GM18873 (cell line): ENCODE data around the gene TM9SF2.
A peak's percentile ranks its signal among the peaks of the same experiment; 100 is the strongest.

Source experiments
- ATAC-seq: cut with Tn5 transposase; IDR thresholded peaks from one replicate; pipeline ENCODE4 v1.9.1; 2021; ENCODE audit warnings: mild to moderate bottlenecking, moderate library complexity, moderate number of reproducible peaks; ENCODE audit not compliant: unreplicated experiment, low FRiP score

The TM9SF2 gene

DNA sequence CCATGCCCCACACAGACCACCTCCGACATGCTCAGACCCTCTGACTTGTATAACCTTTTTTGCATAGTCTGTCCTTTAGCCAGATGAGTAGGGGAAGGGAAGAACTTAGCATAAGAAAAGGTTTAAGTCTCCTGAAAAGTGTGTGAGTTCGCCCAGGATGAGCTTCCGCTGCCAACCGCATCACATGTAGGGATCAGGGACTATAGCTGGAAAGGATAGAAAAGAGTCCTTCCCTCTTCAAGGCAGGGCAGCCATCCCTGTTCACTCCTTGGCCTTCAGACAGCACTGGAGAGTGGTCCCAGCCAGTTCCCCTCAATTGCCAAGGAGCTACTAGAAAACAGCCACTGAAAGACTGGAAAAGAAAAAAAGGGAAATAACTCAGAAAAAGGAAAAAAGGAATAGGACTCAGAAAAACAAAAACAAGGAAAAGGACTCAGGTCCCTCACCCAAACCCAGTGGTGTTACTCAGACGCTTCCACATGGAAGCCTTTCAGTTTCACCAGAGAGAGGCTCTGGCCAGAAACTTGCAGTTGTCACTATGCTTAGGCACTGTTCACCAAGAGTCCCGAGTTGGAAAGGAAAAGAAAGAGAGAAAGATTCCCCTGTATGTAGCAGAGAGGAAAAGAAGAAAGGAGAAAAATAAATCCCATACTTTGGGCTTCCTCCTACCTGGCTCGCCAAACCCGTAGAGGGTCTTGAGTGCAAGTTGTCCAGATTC is 5.6 kb upstream of the TM9SF2 start:
- no peak for ATAC-seq

DNA sequence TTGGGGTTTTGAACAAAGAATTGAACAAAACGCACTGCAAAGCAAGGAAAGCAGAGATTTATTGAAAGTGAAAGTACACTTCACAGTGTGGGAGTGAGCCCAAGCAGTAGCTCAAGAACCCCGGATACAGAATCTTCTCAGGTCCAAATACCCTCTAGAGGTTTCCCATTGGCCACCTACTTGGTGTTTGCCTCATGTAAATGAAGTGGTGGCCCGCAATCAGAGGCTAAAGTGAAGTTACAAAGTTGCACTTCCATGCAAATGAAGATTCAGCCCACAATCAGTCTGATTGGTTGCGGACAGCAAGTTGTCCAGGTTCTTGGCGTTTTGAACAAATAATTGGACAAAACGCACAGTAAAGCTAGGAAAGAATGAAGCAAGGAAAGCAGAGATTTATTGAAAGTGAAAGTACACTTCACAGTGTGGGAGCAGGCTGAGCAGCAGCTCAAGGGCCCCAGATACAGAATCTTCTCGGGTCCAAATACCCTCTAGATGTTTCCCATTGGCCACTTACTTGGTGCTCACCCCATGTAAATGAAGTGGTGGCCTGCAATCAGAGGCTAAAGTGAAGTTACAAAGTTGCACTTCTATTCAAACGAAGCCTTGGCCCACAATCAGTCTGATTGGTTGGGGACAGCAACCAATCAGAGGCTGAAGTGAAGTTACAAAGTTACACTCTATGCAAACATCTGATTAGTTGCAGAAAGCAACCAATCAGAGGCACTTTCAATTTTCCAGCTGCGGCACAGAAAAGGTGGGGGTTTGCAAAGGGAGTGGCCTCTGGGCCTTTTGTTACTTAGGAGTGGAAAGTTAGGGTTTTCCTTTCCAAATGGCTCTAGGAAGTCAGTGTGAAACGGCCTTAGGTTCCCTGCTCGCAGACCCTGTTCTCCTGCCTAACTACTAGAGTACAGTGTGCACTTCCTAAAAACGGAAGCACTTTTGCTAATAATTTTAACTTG is 4.8 kb upstream of the TM9SF2 start:
- no peak for ATAC-seq

DNA sequence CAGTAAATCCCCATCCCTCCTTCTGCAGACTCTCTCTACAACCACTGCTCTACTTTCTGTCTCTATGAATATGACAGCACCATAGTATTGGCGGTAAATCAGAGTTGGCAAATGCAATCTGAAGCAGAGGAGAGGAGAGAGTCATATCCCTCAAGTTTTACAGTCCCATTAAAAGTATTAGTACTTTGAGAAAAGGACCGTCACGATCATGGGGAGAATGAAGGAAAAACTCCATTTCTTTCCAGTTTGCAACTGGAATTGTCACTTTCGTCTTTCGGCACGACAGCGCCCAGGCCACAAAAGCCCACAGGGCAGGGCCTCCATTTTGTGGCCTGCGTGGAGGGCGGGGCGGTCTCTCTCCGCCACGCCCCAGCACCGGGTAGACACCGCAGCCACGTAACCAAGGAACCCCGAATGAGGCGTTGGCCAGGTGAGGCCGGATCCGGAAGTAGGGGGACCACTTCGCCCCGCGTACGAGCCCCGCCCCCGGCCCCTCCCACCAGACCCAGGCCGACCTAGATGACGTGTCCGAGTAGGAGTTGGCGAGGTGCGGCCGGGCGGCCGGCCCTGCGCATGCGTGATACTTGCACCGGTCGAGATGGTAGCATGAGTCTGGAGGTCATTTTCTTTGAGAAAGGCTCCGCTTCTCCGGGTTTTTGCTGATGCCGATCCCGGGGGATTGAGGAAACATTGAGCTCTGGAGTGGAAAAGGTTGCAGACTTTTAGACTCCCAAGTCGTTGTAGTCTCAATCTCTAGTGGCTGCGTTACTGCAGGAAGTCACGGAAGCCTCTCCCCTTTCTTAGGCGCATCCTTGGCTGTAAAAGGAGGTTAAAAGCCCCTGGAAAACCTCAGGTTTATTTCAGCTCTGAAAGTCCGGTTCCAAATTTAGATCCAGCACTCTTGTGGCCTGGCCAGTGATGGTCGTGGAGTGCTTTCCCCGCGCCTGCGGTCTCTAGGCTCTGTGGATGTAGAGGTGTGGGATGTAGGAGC is 2.8 kb upstream of the TM9SF2 start:
- peak; percentile 61 for ATAC-seq

DNA sequence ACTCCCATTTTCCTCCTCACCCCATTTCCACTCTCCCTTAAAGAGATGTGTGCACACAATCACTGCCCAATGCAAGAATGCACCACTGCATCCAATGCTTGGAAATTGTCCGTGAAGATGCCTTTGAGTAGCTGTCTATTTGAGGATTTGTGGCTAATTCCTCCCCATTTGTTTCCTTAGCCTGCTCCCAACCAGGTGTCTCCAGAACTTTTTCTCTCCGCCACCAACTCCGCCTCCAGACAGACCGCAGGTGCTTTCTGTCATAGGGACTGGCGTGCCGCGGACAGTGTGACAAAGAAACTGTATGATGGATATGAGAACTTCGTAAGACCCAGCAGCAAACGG is 461 bp upstream of the TM9SF2 start:
- no peak for ATAC-seq

DNA sequence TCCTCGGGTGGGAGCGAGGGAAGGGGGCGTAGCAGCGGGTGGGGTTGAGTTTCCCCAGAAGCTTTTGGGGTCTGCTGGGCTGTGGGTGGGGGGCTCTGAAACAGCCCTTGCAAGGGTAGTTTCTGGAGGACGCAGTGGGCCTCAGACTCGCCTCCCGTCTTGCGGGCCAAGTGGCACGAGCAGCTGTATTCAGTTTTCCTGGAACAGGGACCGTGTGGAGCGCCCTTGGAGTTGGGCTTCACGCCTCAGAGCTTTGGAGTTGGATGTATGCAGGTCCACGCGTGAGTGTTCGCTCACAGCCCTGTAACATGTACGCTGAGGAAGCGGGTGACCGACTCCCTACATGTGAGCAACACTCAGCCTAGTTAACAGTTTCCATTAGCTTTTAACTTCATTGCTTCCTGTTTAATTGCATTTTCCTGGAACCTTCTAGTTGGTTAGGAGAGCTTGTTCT is 603 bp downstream of the TM9SF2 start:
- ATAC-seq, result no peak

DNA sequence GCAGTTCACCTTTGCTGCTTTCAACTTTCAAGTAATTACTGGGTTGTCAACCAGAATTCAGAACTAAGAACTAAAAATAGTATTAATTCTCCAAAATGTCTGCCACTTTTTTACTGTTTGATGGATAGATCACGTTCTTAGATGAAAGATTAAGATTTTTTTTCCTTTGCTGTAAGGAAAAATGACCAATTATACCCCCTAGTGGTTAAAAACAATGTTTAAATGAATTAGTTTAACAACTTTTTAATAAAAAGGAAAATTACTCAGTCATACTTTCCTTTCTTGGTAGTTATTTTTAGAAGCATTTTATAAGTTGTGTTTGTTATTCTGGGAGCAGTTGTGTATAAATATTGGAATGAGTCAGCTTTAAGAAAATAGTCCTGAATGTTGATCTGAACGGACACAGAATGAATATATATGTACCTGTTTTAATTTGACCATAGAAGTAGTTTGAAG is 4.6 kb downstream of the TM9SF2 start:
- no peak for ATAC-seq

DNA sequence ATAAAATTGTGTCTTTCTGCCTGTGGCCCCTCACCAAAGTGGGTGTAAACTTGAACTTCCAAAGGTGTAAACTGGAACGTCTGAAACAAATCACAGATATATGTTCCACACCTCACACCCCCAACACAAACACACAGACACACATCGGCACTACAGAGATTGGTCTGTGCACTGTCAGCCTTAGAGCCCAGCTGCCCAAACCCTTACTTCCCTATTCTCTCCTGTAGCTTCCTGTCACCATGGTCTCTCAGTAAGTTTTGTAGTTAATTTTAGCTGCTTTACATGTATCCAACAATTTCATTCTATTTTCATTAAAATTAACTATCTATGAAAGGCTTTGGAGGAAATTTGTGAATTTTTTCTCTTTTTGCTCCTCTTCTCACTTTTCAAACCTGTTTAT is 5.4 kb downstream of the TM9SF2 start:
- ATAC-seq, result peak; percentile 73

DNA sequence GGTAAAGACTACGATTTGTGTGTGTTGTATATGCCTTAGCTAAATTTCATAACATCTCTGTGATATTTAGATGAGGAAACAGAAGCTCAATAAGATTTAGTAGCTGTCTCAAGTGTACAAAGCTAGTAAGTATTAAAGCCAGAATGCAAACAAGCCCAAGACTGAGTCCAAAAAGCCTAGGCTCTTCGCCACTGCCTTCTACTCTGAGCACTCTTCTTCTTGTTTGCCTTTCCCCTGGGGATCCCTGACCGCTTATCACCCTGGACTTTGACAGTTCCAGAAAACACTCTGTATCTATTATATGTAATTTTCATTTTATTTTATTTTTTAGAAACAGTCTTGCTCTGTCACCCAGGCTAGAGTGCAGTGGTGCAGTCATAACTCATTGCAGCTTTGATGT is 5.8 kb downstream of the TM9SF2 start:
- ATAC-seq, result no peak

DNA sequence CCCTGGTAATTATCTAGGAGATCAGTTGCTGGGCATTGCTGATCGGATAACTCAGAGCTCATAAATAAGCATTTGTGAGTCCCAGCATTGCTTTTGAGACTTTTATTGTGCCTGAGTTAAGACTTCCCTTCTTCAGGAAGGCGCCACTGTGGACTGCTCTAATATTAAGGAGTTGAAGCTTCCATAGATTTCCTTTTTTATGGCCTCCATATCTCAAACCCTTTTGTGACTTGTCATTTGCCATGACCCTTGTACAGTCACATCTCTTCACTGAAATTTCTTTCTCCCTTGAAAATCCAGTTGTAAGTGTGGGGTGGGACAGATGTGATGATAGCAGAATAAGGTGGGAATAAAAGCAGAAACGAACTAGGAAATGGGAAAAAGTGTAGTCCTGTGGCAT is 6.3 kb downstream of the TM9SF2 start:
- no peak for ATAC-seq

DNA sequence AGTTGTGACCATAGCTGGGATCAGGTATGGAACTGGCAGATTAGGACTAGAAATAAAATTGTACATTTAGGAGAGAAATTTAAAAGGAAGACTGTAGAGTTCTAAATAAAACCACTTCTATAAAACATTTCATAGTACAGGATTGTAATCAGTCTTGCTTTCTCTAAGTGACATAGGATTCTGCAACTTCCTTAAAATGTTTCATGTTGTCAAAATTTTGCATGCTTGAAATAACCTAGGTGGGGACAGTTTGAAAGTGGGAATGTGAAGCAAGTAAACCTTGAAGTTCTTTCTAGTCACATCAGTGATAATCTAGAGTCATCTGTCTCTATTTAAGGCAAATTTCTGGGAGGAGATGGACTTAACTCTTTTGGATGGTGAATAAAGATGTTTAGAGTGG is 6.7 kb downstream of the TM9SF2 start:
- no peak for ATAC-seq

DNA sequence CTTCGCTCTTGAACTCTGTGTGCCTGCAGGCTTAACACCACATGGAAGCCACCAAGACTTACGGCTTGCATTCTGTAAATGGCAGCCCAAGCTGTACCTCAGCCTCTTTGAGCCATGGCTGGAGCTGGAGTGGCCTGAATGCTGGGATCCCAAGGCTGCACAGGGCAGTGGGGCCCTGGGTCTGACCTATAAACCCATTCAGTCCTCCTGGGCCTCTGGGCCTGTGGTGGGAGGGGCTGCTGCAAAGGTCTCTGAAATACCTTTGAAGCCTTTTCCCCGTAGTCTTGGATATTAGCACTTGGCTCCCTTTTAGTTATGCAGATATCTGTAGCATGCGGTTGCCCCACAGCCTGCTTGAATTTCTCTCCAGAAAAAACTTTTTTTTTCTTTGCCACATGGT is 8.2 kb downstream of the TM9SF2 start:
- ATAC-seq, result no peak

DNA sequence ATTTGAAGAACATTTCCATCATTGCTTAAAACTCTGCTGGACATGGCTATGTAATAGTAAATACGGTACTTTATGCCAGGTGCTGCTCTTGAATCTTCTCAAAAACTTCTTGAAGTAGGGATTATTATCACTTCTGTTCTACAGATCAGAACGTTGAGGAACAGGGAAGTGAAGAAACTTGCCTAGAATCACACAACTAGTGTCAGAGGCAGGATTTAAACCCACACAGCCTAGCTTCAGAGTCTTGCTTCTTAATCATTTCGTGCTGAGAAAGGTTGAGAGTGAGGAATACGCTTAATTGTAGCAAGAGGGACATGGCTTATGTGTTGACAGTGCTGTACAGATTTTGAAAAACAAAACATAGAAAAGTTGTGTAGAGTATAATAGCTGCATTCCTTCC is 13.5 kb downstream of the TM9SF2 start:
- no peak for ATAC-seq

DNA sequence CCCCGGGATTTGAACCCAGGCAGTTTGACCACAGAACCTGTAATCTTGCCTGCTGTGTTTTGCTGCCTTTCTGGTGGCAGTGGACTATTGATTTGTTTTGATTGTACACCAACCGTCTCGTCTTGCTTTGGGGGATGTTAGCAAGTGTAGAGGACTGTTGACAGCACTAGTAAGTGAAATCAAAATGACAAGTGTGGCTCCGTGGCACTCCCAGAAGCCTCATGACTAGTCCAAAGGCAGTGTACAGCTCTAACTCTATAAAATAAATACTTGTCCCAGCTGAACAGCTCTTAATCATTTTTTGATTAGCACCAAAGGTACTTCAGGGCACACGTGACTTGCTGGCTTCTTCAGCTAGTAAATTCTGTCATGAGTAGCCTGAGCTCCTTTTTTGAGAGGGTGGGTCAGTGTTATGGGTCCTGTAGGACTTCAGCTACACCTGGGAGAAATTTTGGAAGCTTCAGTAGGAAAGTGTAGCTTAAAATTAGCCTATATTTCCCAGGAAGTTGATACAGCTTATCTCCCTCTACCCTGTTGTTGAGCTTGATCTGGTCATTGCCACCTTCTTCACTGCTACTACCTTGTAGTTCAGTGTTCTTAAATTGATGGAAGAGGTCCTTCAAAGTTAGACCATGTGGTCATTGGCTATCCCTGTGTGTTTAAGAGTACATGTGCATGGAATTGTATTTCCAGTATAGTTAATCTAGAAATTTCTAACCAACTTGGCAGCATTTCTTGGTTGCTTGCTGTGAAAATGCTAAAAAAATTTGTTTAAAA is 15.1 kb downstream of the TM9SF2 start:
- ATAC-seq, result no peak

DNA sequence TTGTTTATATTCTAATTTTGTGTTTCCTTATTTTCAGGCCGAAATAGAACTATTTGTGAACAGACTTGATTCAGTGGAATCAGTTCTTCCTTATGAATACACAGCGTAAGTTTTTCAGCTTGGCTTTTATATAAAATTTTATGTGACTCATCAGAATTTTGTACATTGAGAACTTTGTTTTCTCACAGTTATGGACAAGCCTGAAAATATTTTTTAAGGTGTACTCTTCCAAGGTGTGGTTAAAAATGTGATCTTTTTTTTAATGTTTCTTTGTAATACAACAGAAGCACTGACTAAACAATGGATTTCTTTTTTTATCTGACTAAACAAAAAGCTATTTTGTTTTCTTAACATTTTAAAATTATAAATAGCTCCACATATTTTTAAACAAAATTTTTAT is 16.3 kb downstream of the TM9SF2 start:
- ATAC-seq, result no peak

DNA sequence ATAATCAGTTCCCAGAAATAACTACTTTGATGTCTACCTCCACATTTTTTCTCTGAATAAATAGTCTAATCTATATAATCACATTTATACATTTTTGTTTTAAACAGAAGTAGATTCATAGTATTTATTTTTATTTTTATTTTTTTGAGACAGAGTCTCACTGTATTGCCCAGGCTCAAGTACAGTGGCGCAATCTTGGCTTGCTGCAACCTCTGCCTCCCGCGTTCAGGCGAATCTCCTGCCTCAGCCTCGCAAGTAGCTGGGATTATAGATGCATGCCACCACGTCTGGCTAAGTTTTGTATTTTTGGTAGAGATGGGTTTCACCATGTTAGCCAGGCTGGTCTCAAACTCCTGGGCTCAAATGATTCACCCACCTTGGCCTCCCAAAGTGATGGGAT is 16.7 kb downstream of the TM9SF2 start:
- no peak for ATAC-seq

DNA sequence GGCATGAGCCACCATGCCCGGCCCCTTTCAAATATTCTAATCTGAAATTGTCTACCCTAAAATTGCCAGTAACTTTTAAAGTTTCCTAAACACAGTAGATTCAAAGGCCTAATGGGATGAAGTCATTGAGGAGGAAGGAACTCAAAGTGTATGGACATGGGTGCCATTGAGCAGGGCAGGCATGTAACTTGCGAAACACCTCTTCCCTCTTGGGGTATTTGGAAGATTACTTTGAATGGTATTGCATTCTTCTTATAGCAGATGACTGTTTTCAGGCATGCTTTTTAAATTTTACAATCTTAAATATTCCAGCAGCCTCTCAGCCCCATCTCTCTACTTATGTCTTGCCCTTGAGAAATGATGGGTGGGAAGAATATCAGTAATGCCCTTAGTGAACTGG is 21.0 kb downstream of the TM9SF2 start:
- no peak for ATAC-seq

DNA sequence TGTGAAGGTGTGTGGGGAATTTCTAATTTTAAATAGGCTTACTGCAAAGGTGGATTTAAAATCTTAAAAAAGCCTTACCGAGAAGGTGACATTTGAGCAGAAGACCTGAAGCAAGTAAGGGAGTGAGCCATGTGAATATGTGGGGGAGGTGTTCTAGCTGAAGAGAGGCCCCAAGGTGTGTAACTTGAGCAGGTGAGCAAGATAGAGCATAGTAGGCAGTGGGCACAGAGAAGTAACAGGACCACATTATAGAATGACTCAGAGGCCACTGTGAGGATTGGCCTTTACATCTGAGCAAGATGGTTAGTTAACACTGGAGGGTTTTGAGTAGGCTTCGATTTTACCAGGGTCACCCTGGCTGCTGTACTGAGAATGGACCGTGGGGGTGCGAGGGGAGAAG is 22.6 kb downstream of the TM9SF2 start:
- no peak for ATAC-seq

DNA sequence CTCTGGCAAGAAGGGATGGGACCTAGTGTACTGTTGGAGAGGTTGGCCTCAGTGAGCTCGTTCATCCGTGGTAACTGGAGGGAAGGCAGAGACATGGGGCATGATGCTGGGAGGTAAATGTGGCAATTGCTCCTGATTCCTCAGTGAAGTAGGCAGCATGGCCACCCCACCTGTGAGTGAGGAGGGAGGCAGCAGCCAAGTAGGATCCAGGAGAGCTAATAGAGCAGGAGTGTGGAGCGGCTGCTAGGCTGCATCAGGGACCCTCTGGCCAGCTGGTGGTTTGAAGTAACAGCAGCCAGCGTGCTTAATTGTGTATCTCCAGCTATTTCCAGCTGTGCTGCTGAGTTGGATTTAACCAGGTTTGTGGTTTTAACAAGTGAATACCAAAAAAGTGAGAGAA is 24.7 kb downstream of the TM9SF2 start:
- ATAC-seq, result no peak

DNA sequence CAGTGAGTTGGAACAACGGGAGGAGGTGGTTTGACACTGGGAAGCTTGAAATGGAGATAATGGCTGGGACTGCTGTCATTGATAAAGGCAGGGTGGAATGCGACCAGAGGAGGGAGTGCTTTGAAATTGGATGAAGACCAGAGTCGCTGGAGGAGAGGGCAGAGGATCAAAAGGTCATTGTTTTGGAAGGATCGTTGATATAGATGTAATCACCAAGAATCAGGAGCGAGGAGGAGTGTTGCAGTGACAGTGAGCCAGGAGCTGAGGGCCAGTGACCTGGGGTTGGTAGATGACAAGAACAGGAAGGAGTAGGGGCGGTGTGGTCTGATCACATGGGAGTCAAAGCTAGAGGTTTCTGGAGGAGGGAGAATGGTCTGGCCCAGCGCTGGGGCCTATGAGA is 25.3 kb downstream of the TM9SF2 start:
- ATAC-seq, result no peak

DNA sequence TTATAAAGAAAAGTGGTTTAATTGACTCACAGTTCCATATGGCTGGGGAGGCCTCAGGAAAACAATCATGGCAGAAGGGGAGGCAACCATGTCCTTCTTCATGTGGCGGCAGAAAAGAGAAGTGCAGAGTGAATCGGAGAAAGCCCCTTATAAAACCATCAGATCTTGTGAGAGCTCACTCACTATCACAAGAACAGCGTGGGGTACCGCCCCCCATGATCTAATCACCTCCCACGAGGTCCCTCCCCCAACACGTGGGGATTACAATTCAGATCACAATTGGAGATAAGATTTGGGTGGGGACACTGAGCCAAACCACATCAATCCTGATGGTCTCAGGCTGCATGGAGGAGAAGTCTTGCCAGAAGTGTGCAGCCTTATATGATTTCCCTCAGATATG is 26.0 kb downstream of the TM9SF2 start:
- no peak for ATAC-seq
